ENCODE data around the gene GPR17.

GPR17 gene

GRCh38 chr2:127644066-127645025, 1.6 kb upstream of the GPR17 start:
- DNase-seq (ENCODE audit: low read depth, low spot score) = no peak
- H3K27ac ChIP-seq (ENCODE audit: low read length) = no peak overlapping the region
- no peaks in the 10 kb centered on the region for H3K27me3 ChIP-seq (ENCODE audit: control insufficient read depth, insufficient read depth, low read length)
- H3K36me3 ChIP-seq (ENCODE audit: control insufficient read depth, insufficient read depth, low read length) = no peaks in the 10 kb centered on the region; the same call in 1 of the 2 replicates
- H3K9me3 ChIP-seq (ENCODE audit: control insufficient read depth, insufficient read depth, low read length) = no peaks in the 10 kb centered on the region
- WGBS (ENCODE audit: insufficient coverage, insufficient read length) = no CpG with 5 or more reads among the region's 19 CpGs
- no peak overlapping the region for H3K4me3 ChIP-seq (ENCODE audit: low read length)
- H3K4me1 ChIP-seq (ENCODE audit: control insufficient read depth, insufficient read depth, low read length) = 0 out of 2 replicates have a peak, but pooled peaks cover 4% of the 10 kb centered on the region

GRCh38 chr2:127645026-127645394, 943 bp upstream of the GPR17 start:
- DNase-seq (ENCODE audit: low read depth, low spot score) = no peak
- no peaks in the 10 kb centered on the region for H3K27me3 ChIP-seq (ENCODE audit: control insufficient read depth, insufficient read depth, low read length)
- no CpG with 5 or more reads among the region's 1 CpG for WGBS (ENCODE audit: insufficient coverage, insufficient read length)
- H3K4me1 ChIP-seq (ENCODE audit: control insufficient read depth, insufficient read depth, low read length) = 0 out of 2 replicates have a peak, but pooled peaks cover 5% of the 10 kb centered on the region
- no peak overlapping the region for H3K4me3 ChIP-seq (ENCODE audit: low read length)
- no peak overlapping the region for H3K27ac ChIP-seq (ENCODE audit: low read length)
- H3K9me3 ChIP-seq (ENCODE audit: control insufficient read depth, insufficient read depth, low read length) = no peaks in the 10 kb centered on the region
- H3K36me3 ChIP-seq (ENCODE audit: control insufficient read depth, insufficient read depth, low read length) = no peaks in the 10 kb centered on the region; the same call in 1 of the 2 replicates

GRCh38 chr2:127646487-127647241, 711 bp downstream of the GPR17 start:
- Histone ChIP-seq H3K27ac (ENCODE audit: low read length) (no peak overlapping the region), H3K4me3 (ENCODE audit: low read length) (no peak overlapping the region), H3K36me3 (ENCODE audit: control insufficient read depth, insufficient read depth, low read length) (no peaks in the 10 kb centered on the region), H3K4me1 (ENCODE audit: control insufficient read depth, insufficient read depth, low read length) (0 out of 2 replicates have a peak, but pooled peaks cover 3% of the 10 kb centered on the region), H3K9me3 (ENCODE audit: control insufficient read depth, insufficient read depth, low read length) (no peaks in the 10 kb centered on the region), H3K27me3 (ENCODE audit: control insufficient read depth, insufficient read depth, low read length) (no peaks in the 10 kb centered on the region)
- no CpG with 5 or more reads among the region's 24 CpGs for WGBS (ENCODE audit: insufficient coverage, insufficient read length)
- no peak for DNase-seq (ENCODE audit: low read depth, low spot score)

- Histone ChIP-seq H3K4me3 (ENCODE audit: low read length) (no peak overlapping the region), H3K4me1 (ENCODE audit: control insufficient read depth, insufficient read depth, low read length) (0 out of 2 replicates have a peak, but pooled peaks cover 3% of the 10 kb centered on the region), H3K27me3 (ENCODE audit: control insufficient read depth, insufficient read depth, low read length) (no peaks in the 10 kb centered on the region), H3K9me3 (ENCODE audit: control insufficient read depth, insufficient read depth, low read length) (no peaks in the 10 kb centered on the region), H3K36me3 (ENCODE audit: control insufficient read depth, insufficient read depth, low read length) (no peaks in the 10 kb centered on the region), H3K27ac (ENCODE audit: low read length) (no peak overlapping the region)
- WGBS (ENCODE audit: insufficient coverage, insufficient read length) = no CpG with 5 or more reads among the region's 16 CpGs
- no peak for DNase-seq (ENCODE audit: low read depth, low spot score)
Observed at GRCh38 chr2:127647242-127648190, 1.6 kb downstream of the GPR17 start.

- no peaks in the 10 kb centered on the region for H3K9me3 ChIP-seq (ENCODE audit: control insufficient read depth, insufficient read depth, low read length)
- no peak overlapping the region for H3K4me3 ChIP-seq (ENCODE audit: low read length)
- no peak for DNase-seq (ENCODE audit: low read depth, low spot score)
- 0 out of 2 replicates have a peak, but pooled peaks cover 3% of the 10 kb centered on the region for H3K4me1 ChIP-seq (ENCODE audit: control insufficient read depth, insufficient read depth, low read length)
- H3K27me3 ChIP-seq (ENCODE audit: control insufficient read depth, insufficient read depth, low read length) = no peaks in the 10 kb centered on the region
- no peaks in the 10 kb centered on the region for H3K36me3 ChIP-seq (ENCODE audit: control insufficient read depth, insufficient read depth, low read length)
- H3K27ac ChIP-seq (ENCODE audit: low read length) = no peak overlapping the region
- no CpG with 5 or more reads among the region's 6 CpGs for WGBS (ENCODE audit: insufficient coverage, insufficient read length)
Observed at GRCh38 chr2:127648321-127648720, 2.4 kb downstream of the GPR17 start.

- DNase-seq (ENCODE audit: low read depth, low spot score) = no peak
Observed at GRCh38 chr2:127649100-127649611, 3.2 kb downstream of the GPR17 start.

GRCh38 chr2:127649684-127650040, 3.7 kb downstream of the GPR17 start:
- Histone ChIP-seq H3K36me3 (ENCODE audit: control insufficient read depth, insufficient read depth, low read length) (no peaks in the 10 kb centered on the region), H3K27ac (ENCODE audit: low read length) (no peak overlapping the region), H3K27me3 (ENCODE audit: control insufficient read depth, insufficient read depth, low read length) (no peaks in the 10 kb centered on the region), H3K4me1 (ENCODE audit: control insufficient read depth, insufficient read depth, low read length) (0 out of 2 replicates have a peak, but pooled peaks cover 3% of the 10 kb centered on the region), H3K9me3 (ENCODE audit: control insufficient read depth, insufficient read depth, low read length) (no peaks in the 10 kb centered on the region), H3K4me3 (ENCODE audit: low read length) (no peak overlapping the region)
- no CpG with 5 or more reads among the region's 7 CpGs for WGBS (ENCODE audit: insufficient coverage, insufficient read length)
- peak; percentile 81 for DNase-seq (ENCODE audit: low read depth, low spot score)

More at GRCh38 chr2:127649100-127649611, 3.2 kb downstream of the GPR17 start:
- Histone ChIP-seq H3K4me1 (ENCODE audit: control insufficient read depth, insufficient read depth, low read length) (0 out of 2 replicates have a peak, but pooled peaks cover 3% of the 10 kb centered on the region), H3K4me3 (ENCODE audit: low read length) (no peak overlapping the region), H3K9me3 (ENCODE audit: control insufficient read depth, insufficient read depth, low read length) (no peaks in the 10 kb centered on the region), H3K27me3 (ENCODE audit: control insufficient read depth, insufficient read depth, low read length) (no peaks in the 10 kb centered on the region), H3K27ac (ENCODE audit: low read length) (no peak overlapping the region), H3K36me3 (ENCODE audit: control insufficient read depth, insufficient read depth, low read length) (no peaks in the 10 kb centered on the region)
- WGBS (ENCODE audit: insufficient coverage, insufficient read length) = 100% methylated on average over 1 of the region's 12 CpGs

GRCh38 chr2:127650041-127650784, 4.3 kb downstream of the GPR17 start:
- no peak for DNase-seq (ENCODE audit: low read depth, low spot score)

GRCh38 chr2:127650785-127651380, 4.9 kb downstream of the GPR17 start:
- no peak for DNase-seq (ENCODE audit: low read depth, low spot score)
- Histone ChIP-seq H3K4me3 (ENCODE audit: low read length) (no peak overlapping the region), H3K27me3 (ENCODE audit: control insufficient read depth, insufficient read depth, low read length) (no peaks in the 10 kb centered on the region), H3K36me3 (ENCODE audit: control insufficient read depth, insufficient read depth, low read length) (no peaks in the 10 kb centered on the region), H3K27ac (ENCODE audit: low read length) (no peak overlapping the region), H3K4me1 (ENCODE audit: control insufficient read depth, insufficient read depth, low read length) (0 out of 2 replicates have a peak, but pooled peaks cover 3% of the 10 kb centered on the region), H3K9me3 (ENCODE audit: control insufficient read depth, insufficient read depth, low read length) (no peaks in the 10 kb centered on the region)
- WGBS (ENCODE audit: insufficient coverage, insufficient read length) = no CpG with 5 or more reads among the region's 28 CpGs

More at GRCh38 chr2:127650041-127650784, 4.3 kb downstream of the GPR17 start:
- Histone ChIP-seq H3K4me1 (ENCODE audit: control insufficient read depth, insufficient read depth, low read length) (0 out of 2 replicates have a peak, but pooled peaks cover 3% of the 10 kb centered on the region), H3K9me3 (ENCODE audit: control insufficient read depth, insufficient read depth, low read length) (no peaks in the 10 kb centered on the region), H3K4me3 (ENCODE audit: low read length) (no peak overlapping the region), H3K36me3 (ENCODE audit: control insufficient read depth, insufficient read depth, low read length) (no peaks in the 10 kb centered on the region), H3K27me3 (ENCODE audit: control insufficient read depth, insufficient read depth, low read length) (no peaks in the 10 kb centered on the region), H3K27ac (ENCODE audit: low read length) (no peak overlapping the region)
- WGBS (ENCODE audit: insufficient coverage, insufficient read length) = no CpG with 5 or more reads among the region's 17 CpGs

Measured in iPS DF 6.9 (cell line).